Activated T-cell treated with anti-CD3 and anti-CD28 coated beads, Interleukin-2, amount 50 U/mL, for 24 hours (primary cell): ENCODE data around the gene EMC6.
A peak's percentile ranks its signal among the peaks of the same experiment; 100 is the strongest.

Source experiments
- DNase-seq: peaks from one replicate; pipeline ENCODE4 v3.0.0-alpha.2; 2020
- H3K27ac Mint-ChIP-seq: 2 replicates; pipeline ENCODE4 v1.8.0; 2020; ENCODE audit warnings: mild to moderate bottlenecking, mixed read lengths
- H3K27me3 Mint-ChIP-seq: 2 replicates; pipeline ENCODE4 v1.8.0; 2020; ENCODE audit warnings: mixed read lengths
- H3K36me3 Mint-ChIP-seq: 2 replicates; pipeline ENCODE4 v1.8.0; 2020; ENCODE audit warnings: low read depth, mixed read lengths
- H3K4me1 Mint-ChIP-seq: 2 replicates; pipeline ENCODE4 v1.8.0; 2020; ENCODE audit warnings: low read depth, mixed read lengths
- H3K4me3 Mint-ChIP-seq: 2 replicates; pipeline ENCODE4 v1.8.0; 2020; ENCODE audit warnings: mild to moderate bottlenecking, moderate library complexity, mixed read lengths
- H3K9me3 Mint-ChIP-seq: 2 replicates; pipeline ENCODE4 v1.8.0; 2020; ENCODE audit warnings: mixed read lengths

EMC6 gene

GRCh38 chr17:3668279-3669084 is at the start of gene EMC6, which contains the start of gene TAX1BP3:
Gene EMC6, plus strand, starts transcription at chr17:3668812. Its CDS starts 335 bp downstream, at chr17:3669147.
Gene TAX1BP3, minus strand, starts transcription at chr17:3668578. Its CDS starts 52 bp downstream, at chr17:3668526.
- Mint-ChIP-seq H3K4me3 (peak within 1 kb of the TSS; percentile 95), H3K4me1 (peaks cover 35% of the 10 kb centered on the region), H3K36me3 (peaks cover 42% of the 10 kb centered on the region), H3K27ac (peak within 1 kb of the TSS; percentile 96), H3K9me3 (no peaks in the 10 kb centered on the region), H3K27me3 (no peaks in the 10 kb centered on the region)
- peak; percentile 100 for DNase-seq

- Mint-ChIP-seq H3K4me1 (no peaks in the 10 kb centered on the region), H3K36me3 (peaks cover 80% of the 10 kb centered on the region), H3K27ac (no peak overlapping the region), H3K9me3 (peaks cover 7% of the 10 kb centered on the region), H3K4me3 (no peak overlapping the region), H3K27me3 (no peaks in the 10 kb centered on the region)
- DNase-seq = no peak
Observed at GRCh38 chr17:3621146-3621720, 47.4 kb upstream of the EMC6 start.

GRCh38 chr17:3622977-3623594 is 45.5 kb upstream of the EMC6 start:
- H3K36me3 Mint-ChIP-seq = peaks cover 77% of the 10 kb centered on the region

GRCh38 chr17:3626831-3627768 is 41.5 kb upstream of the EMC6 start:
- Mint-ChIP-seq H3K27me3 (no peaks in the 10 kb centered on the region), H3K36me3 (peaks cover 73% of the 10 kb centered on the region), H3K4me1 (peaks cover under 1% of the 10 kb centered on the region), H3K9me3 (no peaks in the 10 kb centered on the region), H3K4me3 (no peak overlapping the region), H3K27ac (no peak overlapping the region)
- no peak for DNase-seq

More at GRCh38 chr17:3622977-3623594, 45.5 kb upstream of the EMC6 start:
- Mint-ChIP-seq H3K9me3 (no peaks in the 10 kb centered on the region), H3K27ac (no peak overlapping the region), H3K4me3 (no peak overlapping the region), H3K27me3 (no peaks in the 10 kb centered on the region), H3K4me1 (no peaks in the 10 kb centered on the region)
- DNase-seq = no peak

- H3K4me3 Mint-ChIP-seq = no peak overlapping the region
- H3K9me3 Mint-ChIP-seq = no peaks in the 10 kb centered on the region
- no peaks in the 10 kb centered on the region for H3K27me3 Mint-ChIP-seq
- peaks cover 76% of the 10 kb centered on the region for H3K36me3 Mint-ChIP-seq
- DNase-seq = no peak
- no peak overlapping the region for H3K27ac Mint-ChIP-seq
- peaks cover 5% of the 10 kb centered on the region for H3K4me1 Mint-ChIP-seq
Observed at GRCh38 chr17:3627769-3628167, 40.8 kb upstream of the EMC6 start.

GRCh38 chr17:3630781-3631180 is 37.8 kb upstream of the EMC6 start:
- DNase-seq = no peak
- peaks cover 60% of the 10 kb centered on the region for H3K36me3 Mint-ChIP-seq
- H3K4me1 Mint-ChIP-seq = peaks cover 20% of the 10 kb centered on the region
- no peak overlapping the region for H3K27ac Mint-ChIP-seq
- H3K9me3 Mint-ChIP-seq = no peaks in the 10 kb centered on the region
- no peaks in the 10 kb centered on the region for H3K27me3 Mint-ChIP-seq
- no peak overlapping the region for H3K4me3 Mint-ChIP-seq

GRCh38 chr17:3632287-3632686 is 36.3 kb upstream of the EMC6 start:
- no peak overlapping the region for H3K27ac Mint-ChIP-seq
- H3K36me3 Mint-ChIP-seq = peaks cover 56% of the 10 kb centered on the region
- H3K9me3 Mint-ChIP-seq = no peaks in the 10 kb centered on the region
- H3K4me1 Mint-ChIP-seq = peaks cover 23% of the 10 kb centered on the region
- H3K27me3 Mint-ChIP-seq = no peaks in the 10 kb centered on the region
- no peak overlapping the region for H3K4me3 Mint-ChIP-seq
- DNase-seq = no peak

GRCh38 chr17:3635474-3636153 is 33.0 kb upstream of the EMC6 start:
- Mint-ChIP-seq H3K27me3 (no peaks in the 10 kb centered on the region), H3K9me3 (no peaks in the 10 kb centered on the region), H3K4me1 (peaks cover 47% of the 10 kb centered on the region), H3K36me3 (peaks cover 47% of the 10 kb centered on the region), H3K4me3 (peak overlapping the region; percentile 96), H3K27ac (peak overlapping the region; percentile 69)
- DNase-seq = no peak

GRCh38 chr17:3636154-3636907 is 32.3 kb upstream of the EMC6 start, which contains the start of the genes CTNS and SHPK:
Gene CTNS, plus strand, starts transcription at chr17:3636760. Its CDS starts 3,447 bp downstream, at chr17:3640207.
Gene SHPK, minus strand, starts transcription at chr17:3636250. Its CDS starts 31 bp downstream, at chr17:3636219.
- Mint-ChIP-seq H3K4me3 (peak within 1 kb of the TSS; percentile 96), H3K4me1 (peaks cover 52% of the 10 kb centered on the region), H3K27ac (peak within 1 kb of the TSS; percentile 100), H3K9me3 (no peaks in the 10 kb centered on the region), H3K36me3 (peaks cover 50% of the 10 kb centered on the region), H3K27me3 (no peaks in the 10 kb centered on the region)
- DNase-seq = peak; percentile 97

- Mint-ChIP-seq H3K4me1 (peaks cover 55% of the 10 kb centered on the region), H3K4me3 (peak overlapping the region; percentile 96), H3K9me3 (no peaks in the 10 kb centered on the region), H3K27me3 (no peaks in the 10 kb centered on the region), H3K36me3 (peaks cover 55% of the 10 kb centered on the region), H3K27ac (peak overlapping the region; percentile 20)
- DNase-seq = no peak
Observed at GRCh38 chr17:3636908-3637373, 31.7 kb upstream of the EMC6 start.

GRCh38 chr17:3639981-3640596 is 28.5 kb upstream of the EMC6 start:
- DNase-seq = no peak
- Mint-ChIP-seq H3K27me3 (no peaks in the 10 kb centered on the region), H3K4me1 (peaks cover 58% of the 10 kb centered on the region), H3K9me3 (no peaks in the 10 kb centered on the region), H3K4me3 (peak overlapping the region; percentile 65), H3K36me3 (peaks cover 63% of the 10 kb centered on the region), H3K27ac (peak overlapping the region; percentile 93)

GRCh38 chr17:3641014-3641413 is 27.6 kb upstream of the EMC6 start:
- H3K27ac Mint-ChIP-seq = peak overlapping the region; percentile 93
- H3K9me3 Mint-ChIP-seq = no peaks in the 10 kb centered on the region
- H3K4me3 Mint-ChIP-seq = no peak overlapping the region
- H3K27me3 Mint-ChIP-seq = no peaks in the 10 kb centered on the region
- H3K4me1 Mint-ChIP-seq = peaks cover 58% of the 10 kb centered on the region
- H3K36me3 Mint-ChIP-seq = peaks cover 67% of the 10 kb centered on the region
- no peak for DNase-seq
